GM18502 (cell line): ENCODE results near the gene PINLYP.
A peak's percentile ranks its signal among the peaks of the same experiment; 100 is the strongest.
"Not testable (repeated sequence)": the region's sequence is repeated elsewhere in the genome, so short reads cannot be mapped to it uniquely, and the experiment has no call there.

Source experiments
- ATAC-seq: cut with Tn5 transposase; IDR thresholded peaks from one replicate; pipeline ENCODE4 v1.9.1; 2021; ENCODE audit warnings: mild to moderate bottlenecking; ENCODE audit not compliant: unreplicated experiment, poor library complexity

Gene PINLYP

GRCh38 chr19:43598445-43599240, 23.0 kb downstream of the PINLYP start:
- no peak for ATAC-seq

- no peak for ATAC-seq
These were observed 24.2 kb downstream of the PINLYP start for GRCh38 chr19:43599635-43600295.

GRCh38 chr19:43600326-43600725, 24.7 kb downstream of the PINLYP start:
- not testable (repeated sequence) for ATAC-seq

GRCh38 chr19:43605875-43606568, 30.4 kb downstream of the PINLYP start:
- no peak for ATAC-seq

GRCh38 chr19:43606569-43607229, 31.1 kb downstream of the PINLYP start:
- ATAC-seq: no peak

- no peak for ATAC-seq
These were observed 31.9 kb downstream of the PINLYP start for GRCh38 chr19:43607238-43608205.

- ATAC-seq: no peak
These were observed 34.3 kb downstream of the PINLYP start for GRCh38 chr19:43609872-43610271.

DNA sequence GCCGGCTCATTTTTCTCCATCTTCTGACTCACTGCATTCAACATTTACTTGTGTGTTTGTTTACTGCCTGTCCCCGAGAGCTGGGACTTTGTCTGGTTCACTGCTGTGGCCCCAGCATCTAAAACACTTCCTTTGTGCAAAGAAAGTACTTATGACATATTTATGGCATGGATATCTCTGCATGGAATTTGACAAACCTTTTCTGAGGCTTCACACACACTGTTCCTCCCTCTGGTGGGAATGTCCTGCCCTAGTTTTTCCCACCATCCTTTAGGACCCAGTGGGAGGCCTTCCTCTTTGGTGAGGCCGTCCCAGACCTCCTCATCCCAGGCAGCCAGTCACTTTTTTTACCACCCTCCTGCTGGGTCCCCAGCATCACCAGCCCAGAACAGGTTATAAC, 34.9 kb downstream of the PINLYP start:
- no peak for ATAC-seq

DNA sequence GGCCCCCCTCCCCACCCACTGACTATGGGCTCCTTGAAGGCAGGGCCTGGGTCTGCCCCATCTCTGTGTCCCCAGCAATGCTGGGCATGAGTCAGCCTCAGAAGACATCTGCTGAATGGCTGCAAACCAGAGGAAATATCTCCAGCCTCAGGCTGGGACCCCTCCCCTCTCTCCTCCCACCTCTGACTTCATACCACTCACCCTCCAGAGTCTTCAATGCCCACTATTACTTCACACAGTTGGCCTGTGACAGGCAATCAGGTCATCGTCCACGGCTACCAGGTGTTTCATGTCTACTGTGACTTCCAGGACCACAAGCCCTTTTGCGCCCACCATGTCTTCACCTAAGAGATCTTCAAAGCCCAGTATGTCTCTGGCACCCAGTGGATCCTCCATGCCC, 36.2 kb downstream of the PINLYP start, which contains the start of gene SRRM5:
SRRM5 (plus strand) TSS at position 301 of the 400 bp plus-strand sequence; CDS start at position 335, 34 bp downstream.
- ATAC-seq: no peak

- ATAC-seq: no peak
These were observed 36.8 kb downstream of the PINLYP start for GRCh38 chr19:43612374-43612773.

DNA sequence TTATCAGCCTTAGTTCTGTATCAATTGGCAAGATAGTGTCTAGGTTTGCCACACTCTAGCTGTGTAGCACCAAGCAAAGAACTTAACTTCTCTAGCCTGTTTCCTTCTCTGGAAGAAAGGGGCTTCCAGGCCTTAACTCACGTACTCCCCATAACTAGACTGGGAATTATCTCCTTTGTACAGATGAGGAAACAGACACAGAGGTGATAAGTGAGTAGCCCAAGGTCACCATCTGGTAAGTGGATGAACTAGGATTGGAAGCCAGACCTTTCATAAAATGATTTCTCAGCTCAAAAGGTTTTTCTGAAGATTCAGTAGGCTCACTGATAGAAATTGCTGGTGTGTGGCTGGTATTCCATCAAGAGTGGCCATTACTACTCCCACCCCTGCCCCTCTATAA, 40.7 kb downstream of the PINLYP start:
- no peak for ATAC-seq

- no peak for ATAC-seq
These were observed 41.4 kb downstream of the PINLYP start for GRCh38 chr19:43616954-43617353.

GRCh38 chr19:43618921-43619261, 43.3 kb downstream of the PINLYP start:
- peak; percentile 34 for ATAC-seq

GRCh38 chr19:43619262-43620060, 43.9 kb downstream of the PINLYP start, which contains the start of gene ZNF428:
Gene ZNF428 (minus strand): TSS chr19:43619629. CDS start chr19:43614304, 5,325 bp downstream.
- ATAC-seq: peak; percentile 71

GRCh38 chr19:43620061-43621001, 44.7 kb downstream of the PINLYP start:
- ATAC-seq: peak; percentile 4

DNA sequence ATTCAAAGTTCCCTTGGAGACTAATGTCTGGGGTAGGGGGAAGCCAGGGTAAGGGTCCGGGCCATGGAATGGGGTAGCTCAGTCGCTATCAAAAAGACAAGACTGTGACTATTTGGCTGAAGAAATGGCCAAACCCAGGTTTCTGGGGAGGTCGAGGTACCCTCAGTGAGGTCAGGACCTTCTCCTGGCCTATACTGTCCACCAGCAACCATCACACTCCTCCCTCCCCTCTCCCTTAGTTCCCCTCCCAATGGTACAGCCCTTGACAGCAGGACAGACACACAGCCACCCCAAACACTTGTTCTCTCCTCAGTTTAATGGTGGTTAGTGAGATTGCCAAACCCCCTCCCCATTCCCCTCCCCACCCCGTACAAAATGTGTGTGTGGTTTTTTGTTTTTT, 46.5 kb downstream of the PINLYP start:
- ATAC-seq: no peak

GRCh38 chr19:43622956-43623355, 47.4 kb downstream of the PINLYP start:
- no peak for ATAC-seq
